ENCODE data around the gene TBC1D2.

Gene TBC1D2

GRCh38 chr9:98298476-98298875 lies 43.0 kb upstream of the TBC1D2 start:
- no peak for TF ChIP-seq CTCF (IDR thresholded peaks at IDR 0.05; ENCODE audit: low read depth, low read length)
- DNase-seq (ENCODE audit: extremely low read depth, low read depth): no peak

GRCh38 chr9:98295824-98296223 lies 40.4 kb upstream of the TBC1D2 start:
- no peak for TF ChIP-seq CTCF (IDR thresholded peaks at IDR 0.05; ENCODE audit: low read depth, low read length)
- DNase-seq (ENCODE audit: extremely low read depth, low read depth): no peak

GRCh38 chr9:98291820-98292219 lies 36.4 kb upstream of the TBC1D2 start:
- no peak for TF ChIP-seq CTCF (IDR thresholded peaks at IDR 0.05; ENCODE audit: low read depth, low read length)
- no peak for DNase-seq (ENCODE audit: extremely low read depth, low read depth)

- no peak for TF ChIP-seq CTCF (IDR thresholded peaks at IDR 0.05; ENCODE audit: low read depth, low read length)
- DNase-seq (ENCODE audit: extremely low read depth, low read depth): no peak
Observed at GRCh38 chr9:98290411-98290810, 35.0 kb upstream of the TBC1D2 start.

- DNase-seq (ENCODE audit: extremely low read depth, low read depth): no peak
- TF ChIP-seq CTCF (IDR thresholded peaks at IDR 0.05; ENCODE audit: low read depth, low read length): no peak
Observed at GRCh38 chr9:98289614-98290201, 34.3 kb upstream of the TBC1D2 start.

- DNase-seq (ENCODE audit: extremely low read depth, low read depth): no peak
- no peak for TF ChIP-seq CTCF (IDR thresholded peaks at IDR 0.05; ENCODE audit: low read depth, low read length)
Observed at GRCh38 chr9:98288881-98289280, 33.4 kb upstream of the TBC1D2 start.

GRCh38 chr9:98287384-98287783 lies 31.9 kb upstream of the TBC1D2 start:
- no peak for DNase-seq (ENCODE audit: extremely low read depth, low read depth)

More at GRCh38 chr9:98287384-98287783, 31.9 kb upstream of the TBC1D2 start:
- TF ChIP-seq CTCF (IDR thresholded peaks at IDR 0.05; ENCODE audit: low read depth, low read length): no peak
